Measurements from ENCODE around the gene SULF2. TPM values are rescaled to one million over a fixed set of nuclear protein-coding genes. Genes with fewer than 3 reads are reported as not detected.

SULF2 gene
- total RNA-seq, 1 experiment from 2014 or later, result 82.2 TPM

DNA sequence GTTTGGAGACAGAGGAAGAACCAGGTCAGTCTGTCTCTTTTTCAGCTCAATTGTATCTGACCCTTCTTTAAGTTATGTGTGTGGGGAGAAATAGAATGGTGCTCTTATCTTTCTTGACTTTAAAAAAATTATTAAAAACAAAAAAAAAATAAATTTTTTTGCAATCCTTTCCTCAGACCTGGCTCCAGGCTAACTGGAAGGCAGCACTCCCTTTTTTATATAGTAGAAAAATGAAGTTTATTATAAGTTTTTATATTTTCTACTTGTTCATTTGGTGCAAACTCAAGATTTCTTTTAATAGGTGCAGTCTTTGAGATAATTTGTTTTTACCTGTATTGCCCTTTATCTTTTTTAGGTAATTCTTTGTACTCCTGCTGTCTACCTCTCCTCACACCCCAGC, 129.6 kb downstream of the SULF2 start:
- TF ChIP-seq, protein P1, sequence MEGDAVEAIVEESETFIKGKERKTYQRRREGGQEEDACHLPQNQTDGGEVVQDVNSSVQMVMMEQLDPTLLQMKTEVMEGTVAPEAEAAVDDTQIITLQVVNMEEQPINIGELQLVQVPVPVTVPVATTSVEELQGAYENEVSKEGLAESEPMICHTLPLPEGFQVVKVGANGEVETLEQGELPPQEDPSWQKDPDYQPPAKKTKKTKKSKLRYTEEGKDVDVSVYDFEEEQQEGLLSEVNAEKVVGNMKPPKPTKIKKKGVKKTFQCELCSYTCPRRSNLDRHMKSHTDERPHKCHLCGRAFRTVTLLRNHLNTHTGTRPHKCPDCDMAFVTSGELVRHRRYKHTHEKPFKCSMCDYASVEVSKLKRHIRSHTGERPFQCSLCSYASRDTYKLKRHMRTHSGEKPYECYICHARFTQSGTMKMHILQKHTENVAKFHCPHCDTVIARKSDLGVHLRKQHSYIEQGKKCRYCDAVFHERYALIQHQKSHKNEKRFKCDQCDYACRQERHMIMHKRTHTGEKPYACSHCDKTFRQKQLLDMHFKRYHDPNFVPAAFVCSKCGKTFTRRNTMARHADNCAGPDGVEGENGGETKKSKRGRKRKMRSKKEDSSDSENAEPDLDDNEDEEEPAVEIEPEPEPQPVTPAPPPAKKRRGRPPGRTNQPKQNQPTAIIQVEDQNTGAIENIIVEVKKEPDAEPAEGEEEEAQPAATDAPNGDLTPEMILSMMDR (IDR thresholded peaks at IDR 0.05; ENCODE audit: unreplicated experiment), result no peak
- H3K27me3 Mint-ChIP-seq (ENCODE audit: insufficient read depth, unreplicated experiment), result no peaks in the 10 kb centered on the region
- BruUV-seq (replicated peaks), result TSS peak; percentile 10
- DNase-seq (ENCODE audit: unreplicated experiment), result no peak
- intact Hi-C loops (cut with micrococcal nuclease), result no loop called here
- POLR2A ChIA-PET, result interaction anchor here (0.7 kb wide), 1 partner anchor 1108 kb away, joined by 3 read pairs; no protein-coding TSS in a partner anchor
- H3K9me3 Mint-ChIP-seq (ENCODE audit: unreplicated experiment), result no peaks in the 10 kb centered on the region
- H3K4me3 Mint-ChIP-seq (ENCODE audit: unreplicated experiment), result no peak overlapping the region
- H3K36me3 Mint-ChIP-seq (ENCODE audit: insufficient read depth, unreplicated experiment), result peaks cover 95% of the 10 kb centered on the region
- CTCF ChIA-PET, result no interaction called here
- no peaks in the 10 kb centered on the region for H3K4me1 Mint-ChIP-seq (ENCODE audit: insufficient read depth, unreplicated experiment)
- H3K27ac Mint-ChIP-seq (ENCODE audit: low read depth, unreplicated experiment), result no peak overlapping the region

DNA sequence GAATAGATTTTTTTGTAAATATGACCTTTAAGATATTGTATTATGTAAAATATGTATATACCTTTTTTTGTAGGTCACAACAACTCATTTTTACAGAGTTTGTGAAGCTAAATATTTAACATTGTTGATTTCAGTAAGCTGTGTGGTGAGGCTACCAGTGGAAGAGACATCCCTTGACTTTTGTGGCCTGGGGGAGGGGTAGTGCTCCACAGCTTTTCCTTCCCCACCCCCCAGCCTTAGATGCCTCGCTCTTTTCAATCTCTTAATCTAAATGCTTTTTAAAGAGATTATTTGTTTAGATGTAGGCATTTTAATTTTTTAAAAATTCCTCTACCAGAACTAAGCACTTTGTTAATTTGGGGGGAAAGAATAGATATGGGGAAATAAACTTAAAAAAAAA, 130.9 kb downstream of the SULF2 start:
- H3K9me3 Mint-ChIP-seq (ENCODE audit: unreplicated experiment), result no peaks in the 10 kb centered on the region
- H3K27me3 Mint-ChIP-seq (ENCODE audit: insufficient read depth, unreplicated experiment), result no peaks in the 10 kb centered on the region
- H3K36me3 Mint-ChIP-seq (ENCODE audit: insufficient read depth, unreplicated experiment), result peaks cover 92% of the 10 kb centered on the region
- TF ChIP-seq, protein P1 (IDR thresholded peaks at IDR 0.05; ENCODE audit: unreplicated experiment), result no peak
- H3K4me3 Mint-ChIP-seq (ENCODE audit: unreplicated experiment), result no peak overlapping the region
- no TSS peak for BruUV-seq (replicated peaks)
- no peaks in the 10 kb centered on the region for H3K4me1 Mint-ChIP-seq (ENCODE audit: insufficient read depth, unreplicated experiment)
- DNase-seq (ENCODE audit: unreplicated experiment), result no peak
- intact Hi-C loops (cut with micrococcal nuclease), result no loop called here
- POLR2A ChIA-PET, result interaction anchor here (1.9 kb wide), 1 partner anchor 8 kb away, joined by 9 read pairs; no protein-coding TSS in a partner anchor
- no peak overlapping the region for H3K27ac Mint-ChIP-seq (ENCODE audit: low read depth, unreplicated experiment)
- CTCF ChIA-PET, result interaction anchor here (0.7 to 3.2 kb wide), 2 partner anchors 10 to 127 kb away, joined by 4 to 20 read pairs; no protein-coding TSS in a partner anchor

DNA sequence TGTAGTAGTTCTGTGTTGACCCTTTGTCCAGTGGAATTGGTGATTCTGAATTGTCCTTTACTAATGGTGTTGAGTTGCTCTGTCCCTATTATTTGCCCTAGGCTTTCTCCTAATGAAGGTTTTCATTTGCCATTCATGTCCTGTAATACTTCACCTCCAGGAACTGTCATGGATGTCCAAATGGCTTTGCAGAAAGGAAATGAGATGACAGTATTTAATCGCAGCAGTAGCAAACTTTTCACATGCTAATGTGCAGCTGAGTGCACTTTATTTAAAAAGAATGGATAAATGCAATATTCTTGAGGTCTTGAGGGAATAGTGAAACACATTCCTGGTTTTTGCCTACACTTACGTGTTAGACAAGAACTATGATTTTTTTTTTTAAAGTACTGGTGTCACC, 131.4 kb downstream of the SULF2 start:
- H3K4me3 Mint-ChIP-seq (ENCODE audit: unreplicated experiment), result no peak overlapping the region
- TF ChIP-seq, protein P1 (IDR thresholded peaks at IDR 0.05; ENCODE audit: unreplicated experiment), result no peak
- no peaks in the 10 kb centered on the region for H3K9me3 Mint-ChIP-seq (ENCODE audit: unreplicated experiment)
- no peaks in the 10 kb centered on the region for H3K27me3 Mint-ChIP-seq (ENCODE audit: insufficient read depth, unreplicated experiment)
- peaks cover 92% of the 10 kb centered on the region for H3K36me3 Mint-ChIP-seq (ENCODE audit: insufficient read depth, unreplicated experiment)
- ChIA-PET CTCF (interaction anchor here (0.7 to 3.2 kb wide), 3 partner anchors 10 to 127 kb away, joined by 4 to 20 read pairs (median 4); no protein-coding TSS in a partner anchor), POLR2A (interaction anchor here (1.9 kb wide), 1 partner anchor 8 kb away, joined by 9 read pairs; no protein-coding TSS in a partner anchor)
- H3K27ac Mint-ChIP-seq (ENCODE audit: low read depth, unreplicated experiment), result no peak overlapping the region
- no TSS peak for BruUV-seq (replicated peaks)
- H3K4me1 Mint-ChIP-seq (ENCODE audit: insufficient read depth, unreplicated experiment), result no peaks in the 10 kb centered on the region
- intact Hi-C loops (cut with micrococcal nuclease), result no loop called here
- no peak for DNase-seq (ENCODE audit: unreplicated experiment)

DNA sequence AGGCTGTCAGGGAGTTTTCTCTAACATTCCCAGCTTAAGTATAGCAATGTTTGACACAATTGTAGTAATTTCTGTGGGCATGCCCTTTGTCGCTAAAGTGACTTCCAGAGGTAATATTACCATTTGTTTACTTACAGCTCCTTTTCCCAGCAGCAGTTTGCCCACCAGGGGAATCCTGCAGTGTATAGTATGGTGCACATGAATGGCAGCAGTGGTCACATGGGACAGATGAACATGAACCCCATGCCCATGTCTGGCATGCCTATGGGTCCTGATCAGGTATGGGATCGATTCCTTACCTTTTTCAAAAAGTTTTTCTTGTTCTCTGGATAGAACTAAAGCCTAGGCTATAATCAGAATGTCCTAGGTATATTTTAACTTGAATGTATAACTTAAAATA, 132.5 kb downstream of the SULF2 start:
- no TSS peak for BruUV-seq (replicated peaks)
- Mint-ChIP-seq H3K36me3 (ENCODE audit: insufficient read depth, unreplicated experiment) (peaks cover 92% of the 10 kb centered on the region), H3K9me3 (ENCODE audit: unreplicated experiment) (no peaks in the 10 kb centered on the region), H3K27ac (ENCODE audit: low read depth, unreplicated experiment) (no peak overlapping the region), H3K4me3 (ENCODE audit: unreplicated experiment) (no peak overlapping the region), H3K27me3 (ENCODE audit: insufficient read depth, unreplicated experiment) (no peaks in the 10 kb centered on the region), H3K4me1 (ENCODE audit: insufficient read depth, unreplicated experiment) (no peaks in the 10 kb centered on the region)
- no peak for DNase-seq (ENCODE audit: unreplicated experiment)
- TF ChIP-seq, protein P1 (IDR thresholded peaks at IDR 0.05; ENCODE audit: unreplicated experiment), result no peak
- intact Hi-C loops (cut with micrococcal nuclease), result no loop called here
- ChIA-PET CTCF (interaction anchor here (0.8 to 3.2 kb wide), 7 partner anchors 10 to 968 kb away, joined by 3 to 20 read pairs (median 4); no protein-coding TSS in a partner anchor), POLR2A (interaction anchor here (0.8 to 1.9 kb wide), 2 partner anchors 9 to 12 kb away, joined by 3 to 9 read pairs; no protein-coding TSS in a partner anchor)
